HG02623 (cell line): Measurements from ENCODE around the gene NHLRC4.

Experiments used
- ATAC-seq: cut with Tn5 transposase; IDR thresholded peaks from one replicate; pipeline ENCODE4 v1.9.1; 2021; ENCODE audit warnings: moderate library complexity; ENCODE audit not compliant: unreplicated experiment

NHLRC4 gene

GRCh38 chr16:582614-583331 is 16.0 kb downstream of the NHLRC4 start:
- ATAC-seq = no peak

- no peak for ATAC-seq
These were observed 16.6 kb downstream of the NHLRC4 start for GRCh38 chr16:583470-583814.

GRCh38 chr16:583815-584591 is 17.2 kb downstream of the NHLRC4 start:
- ATAC-seq = no peak

- no peak for ATAC-seq
These were observed 18.5 kb downstream of the NHLRC4 start for GRCh38 chr16:585351-585750.

GRCh38 chr16:586047-586644 is 19.3 kb downstream of the NHLRC4 start:
- no peak for ATAC-seq

GRCh38 chr16:586645-587590 is 20.1 kb downstream of the NHLRC4 start:
- no peak for ATAC-seq

GRCh38 chr16:588639-588888 is 21.8 kb downstream of the NHLRC4 start:
- ATAC-seq = no peak

- ATAC-seq = peak; percentile 62
These were observed 22.3 kb downstream of the NHLRC4 start for GRCh38 chr16:588889-589657.

- peak; percentile 69 for ATAC-seq
These were observed 22.9 kb downstream of the NHLRC4 start, which contains the start of gene RAB40C for GRCh38 chr16:589658-590187. TSS of gene RAB40C (plus strand) at chr16:590066. CDS start at chr16:590292, 226 bp downstream.

GRCh38 chr16:590188-590814 is 23.5 kb downstream of the NHLRC4 start:
- no peak for ATAC-seq

- no peak for ATAC-seq
These were observed 24.0 kb downstream of the NHLRC4 start for GRCh38 chr16:590815-591200.

- ATAC-seq = no peak
These were observed 24.4 kb downstream of the NHLRC4 start for GRCh38 chr16:591231-591630.

- no peak for ATAC-seq
These were observed 25.2 kb downstream of the NHLRC4 start for GRCh38 chr16:591892-592517.

GRCh38 chr16:592518-593306 is 25.9 kb downstream of the NHLRC4 start:
- ATAC-seq = no peak

GRCh38 chr16:593406-593805 is 26.6 kb downstream of the NHLRC4 start:
- ATAC-seq = no peak

- ATAC-seq = no peak
These were observed 27.0 kb downstream of the NHLRC4 start for GRCh38 chr16:593807-594206.

GRCh38 chr16:595094-595528 is 28.3 kb downstream of the NHLRC4 start:
- no peak for ATAC-seq

GRCh38 chr16:595942-596735 is 29.3 kb downstream of the NHLRC4 start:
- ATAC-seq = no peak
